ENCODE data around the gene GPR18. TPM values are rescaled to one million over a fixed set of nuclear protein-coding genes. Genes with fewer than 3 reads are reported as not detected.

GPR18 gene
- total and polyA plus RNA-seq, 9 of the 15 experiments (the other 6 are each of a cell fraction or from before 2014, with no cell fraction given), result 0.75 TPM; not detected in 8

GRCh38 chr13:99271249-99271648 lies 13.1 kb upstream of the GPR18 start (continued):
- TF ChIP-seq, protein P1, sequence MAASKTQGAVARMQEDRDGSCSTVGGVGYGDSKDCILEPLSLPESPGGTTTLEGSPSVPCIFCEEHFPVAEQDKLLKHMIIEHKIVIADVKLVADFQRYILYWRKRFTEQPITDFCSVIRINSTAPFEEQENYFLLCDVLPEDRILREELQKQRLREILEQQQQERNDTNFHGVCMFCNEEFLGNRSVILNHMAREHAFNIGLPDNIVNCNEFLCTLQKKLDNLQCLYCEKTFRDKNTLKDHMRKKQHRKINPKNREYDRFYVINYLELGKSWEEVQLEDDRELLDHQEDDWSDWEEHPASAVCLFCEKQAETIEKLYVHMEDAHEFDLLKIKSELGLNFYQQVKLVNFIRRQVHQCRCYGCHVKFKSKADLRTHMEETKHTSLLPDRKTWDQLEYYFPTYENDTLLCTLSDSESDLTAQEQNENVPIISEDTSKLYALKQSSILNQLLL (CRISPR knock-in tag; IDR thresholded peaks at IDR 0.05; ENCODE audit: borderline replicate concordance), result no peak
- TF ChIP-seq SRSF9 (IDR thresholded peaks at IDR 0.05; ENCODE audit: borderline replicate concordance, low read depth, low read length) (no peak), MBD2 (IDR thresholded peaks at IDR 0.05; ENCODE audit: borderline replicate concordance, low read depth) (no peak)
- TF ChIP-seq, protein P2, sequence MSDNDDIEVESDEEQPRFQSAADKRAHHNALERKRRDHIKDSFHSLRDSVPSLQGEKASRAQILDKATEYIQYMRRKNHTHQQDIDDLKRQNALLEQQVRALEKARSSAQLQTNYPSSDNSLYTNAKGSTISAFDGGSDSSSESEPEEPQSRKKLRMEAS (CRISPR knock-in tag; IDR thresholded peaks at IDR 0.05), result no peak

DNA sequence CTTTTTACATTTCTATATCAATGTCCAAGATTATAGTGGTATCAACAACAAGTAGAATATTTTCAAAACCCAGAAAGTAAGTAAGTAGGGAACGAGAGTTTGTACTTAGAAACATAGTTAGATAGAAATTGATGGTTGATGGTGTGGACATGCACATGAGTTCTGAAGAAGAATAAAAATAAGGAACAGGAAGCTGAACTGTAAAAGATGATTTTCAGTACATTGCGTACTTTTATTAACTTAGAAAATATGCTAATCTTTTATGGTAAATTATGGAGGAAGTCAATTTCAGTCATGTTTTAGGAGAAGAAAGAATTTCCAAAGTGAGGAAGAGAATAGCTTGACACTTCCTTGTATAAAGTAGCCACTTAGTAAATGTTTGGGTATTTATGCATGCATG lies 12.3 kb upstream of the GPR18 start:
- Histone ChIP-seq H3K4me1 (replicated peaks in 1 of 2; ENCODE audit: control insufficient read depth in 2 of 2, insufficient read depth in 2 of 2, low read length in 2 of 2) (peaks cover 7 to 24% of the 10 kb centered on the region in 2 experiments; a peak in 3 of 5 replicates), H3K36me3 (ENCODE audit: control insufficient read depth, insufficient read depth, low read length) (peaks cover 7% of the 10 kb centered on the region; the same call in 2 of the 3 replicates), H2AFZ (ENCODE audit: low read depth, low read length) (no peak overlapping the region), H3K27ac (ENCODE audit: extremely low read depth, low read depth, low read length) (no peak overlapping the region), H4K20me1 (replicated peaks; ENCODE audit: control insufficient read depth, insufficient read depth, low read length) (no peaks in the 10 kb centered on the region), H3K27me3 (ENCODE audit: control insufficient read depth in 2 of 2, insufficient read depth in 2 of 2, low read length in 2 of 2) (no peaks in the 10 kb centered on the region), H3K9me1 (ENCODE audit: control insufficient read depth, insufficient read depth, low read length) (no peaks in the 10 kb centered on the region), H3K9me3 (replicated peaks; ENCODE audit: control insufficient read depth, insufficient read depth, low read depth, low read length) (no peaks in the 10 kb centered on the region), H3K4me3 (no peak overlapping the region), H3K9ac (ENCODE audit: insufficient read depth in 1 of 2, low read depth in 2 of 2, low read length in 2 of 2) (no peak overlapping the region), H3K4me2 (ENCODE audit: insufficient read depth, low read length) (no peak overlapping the region), H3K79me2 (ENCODE audit: control insufficient read depth, insufficient read depth, low read length) (peaks cover 29% of the 10 kb centered on the region)
- ChIA-PET CTCF (ENCODE audit: low intra/inter-chr PET ratio) (interaction anchor here (1.3 to 5.6 kb wide), 2 partner anchors 165 to 170 kb away, joined by 3 to 73 read pairs; no protein-coding TSS in a partner anchor), POLR2A (no interaction called here)
- 92% methylated on average over 2 of the region's 2 CpGs for WGBS (ENCODE audit: insufficient coverage, low coverage, missing lambda C conversion rate)
- DNase-seq (ENCODE audit: extremely low read depth in 1 of 4, low spot score in 3 of 4) (no peak), ATAC-seq (no peak), FAIRE-seq (no peak)
- intact Hi-C loops (cut with micrococcal nuclease) (loop anchor here (5.0 kb wide), 1 partner anchor 97 kb away; no protein-coding TSS in a partner anchor), in situ Hi-C loops (cut with MboI) (no loop called here)
- BruUV-seq (replicated peaks), result no TSS peak
- TF ChIP-seq GTF2A2 (tag; IDR thresholded peaks at IDR 0.05) (no peak), ZNF695 (CRISPR knock-in tag; IDR thresholded peaks at IDR 0.05) (no peak), SMC3 (conservative IDR thresholded peaks at IDR 0.05; ENCODE audit: insufficient read depth, low read depth, low read length) (no peak), KAT8 (IDR thresholded peaks at IDR 0.05; ENCODE audit: low read depth) (no peak), HOXB6 (CRISPR knock-in tag; IDR thresholded peaks at IDR 0.05; ENCODE audit: borderline replicate concordance) (no peak), ZNF224 (CRISPR knock-in tag; IDR thresholded peaks at IDR 0.05) (no peak), GTF2F1 (IDR thresholded peaks at IDR 0.05; ENCODE audit: low read depth, low read length) (no peak), GABPB1 (CRISPR knock-in tag; IDR thresholded peaks at IDR 0.05) (no peak), ILF3 (IDR thresholded peaks at IDR 0.05; ENCODE audit: borderline replicate concordance) (no peak), NR3C1 (CRISPR knock-in tag; IDR thresholded peaks at IDR 0.05) (no peak)
- TF ChIP-seq, protein P3, sequence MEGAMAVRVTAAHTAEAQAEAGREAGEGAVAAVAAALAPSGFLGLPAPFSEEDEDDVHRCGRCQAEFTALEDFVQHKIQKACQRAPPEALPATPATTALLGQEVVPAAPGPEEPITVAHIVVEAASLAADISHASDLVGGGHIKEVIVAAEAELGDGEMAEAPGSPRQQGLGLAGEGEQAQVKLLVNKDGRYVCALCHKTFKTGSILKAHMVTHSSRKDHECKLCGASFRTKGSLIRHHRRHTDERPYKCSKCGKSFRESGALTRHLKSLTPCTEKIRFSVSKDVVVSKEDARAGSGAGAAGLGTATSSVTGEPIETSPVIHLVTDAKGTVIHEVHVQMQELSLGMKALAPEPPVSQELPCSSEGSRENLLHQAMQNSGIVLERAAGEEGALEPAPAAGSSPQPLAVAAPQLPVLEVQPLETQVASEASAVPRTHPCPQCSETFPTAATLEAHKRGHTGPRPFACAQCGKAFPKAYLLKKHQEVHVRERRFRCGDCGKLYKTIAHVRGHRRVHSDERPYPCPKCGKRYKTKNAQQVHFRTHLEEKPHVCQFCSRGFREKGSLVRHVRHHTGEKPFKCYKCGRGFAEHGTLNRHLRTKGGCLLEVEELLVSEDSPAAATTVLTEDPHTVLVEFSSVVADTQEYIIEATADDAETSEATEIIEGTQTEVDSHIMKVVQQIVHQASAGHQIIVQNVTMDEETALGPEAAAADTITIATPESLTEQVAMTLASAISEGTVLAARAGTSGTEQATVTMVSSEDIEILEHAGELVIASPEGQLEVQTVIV (CRISPR knock-in tag; IDR thresholded peaks at IDR 0.05; ENCODE audit: borderline replicate concordance), result no peak
